Right renal cortex interstitium (tissue), 3 donors: ENCODE measurements around the gene TMEM213. TPM values are rescaled to one million over a fixed set of nuclear protein-coding genes. Genes with fewer than 3 reads are reported as not detected.
A peak's percentile ranks its signal among the peaks of the same experiment; 100 is the strongest.

Experiments
- DNase-seq, 3 donors: peaks; one replicate each; pipeline ENCODE4 v3.0.0-alpha.2; 2013; ENCODE audit warnings: low read depth in 3 of 3, low spot score in 2 of 3
- polyA plus RNA-seq, 3 donors: library from polyadenylated mRNA; unstranded; fragments of 120-200 nt; gene quantifications; one replicate each; pipeline ENCODE4 v1.2.1, GENCODE V29; 2013; ENCODE audit not compliant: insufficient read length in 3 of 3

Gene TMEM213, protein sequence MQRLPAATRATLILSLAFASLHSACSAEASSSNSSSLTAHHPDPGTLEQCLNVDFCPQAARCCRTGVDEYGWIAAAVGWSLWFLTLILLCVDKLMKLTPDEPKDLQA
- 10 to 100 TPM; 43.9 to 48.0 (median 44.4) TPM for polyA plus RNA-seq

GRCh38 chr7:138797715-138798320, at the start of gene TMEM213, which contains the start of gene ATP6V0A4:
Gene TMEM213, plus strand, starts transcription at chr7:138797994. Its CDS starts 111 bp downstream, at chr7:138798105.
Gene ATP6V0A4, minus strand, starts transcription at chr7:138798196. Its CDS starts 26,949 bp downstream, at chr7:138771247.
- DNase-seq = peak in 1 of 3 donors; percentile 13

GRCh38 chr7:138748666-138749065, 49.1 kb upstream of the TMEM213 start:
- DNase-seq = no peak

DNA sequence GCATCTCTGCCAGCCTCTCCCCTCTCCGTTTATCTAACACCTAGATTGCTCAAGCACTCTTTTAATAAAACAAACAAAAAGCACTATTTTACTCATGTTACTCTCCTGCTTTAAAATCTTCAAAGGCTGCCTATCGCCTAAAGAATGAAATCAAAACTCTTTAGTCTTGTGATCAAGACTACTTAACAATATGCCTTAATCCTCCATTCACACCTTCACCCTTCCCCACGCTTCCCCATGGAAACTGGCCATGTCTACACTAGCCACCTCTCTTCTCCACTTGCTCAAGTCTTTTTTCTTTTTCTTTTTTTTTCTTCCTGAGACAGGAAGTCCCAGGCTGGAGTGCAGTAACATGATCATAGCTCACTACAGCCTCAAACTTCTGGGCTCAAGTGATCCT, 47.8 kb upstream of the TMEM213 start:
- no peak for DNase-seq

- DNase-seq = no peak
Observed at GRCh38 chr7:138750473-138750872, 47.3 kb upstream of the TMEM213 start.

- no peak for DNase-seq
Observed at GRCh38 chr7:138750901-138751464, 46.8 kb upstream of the TMEM213 start.

DNA sequence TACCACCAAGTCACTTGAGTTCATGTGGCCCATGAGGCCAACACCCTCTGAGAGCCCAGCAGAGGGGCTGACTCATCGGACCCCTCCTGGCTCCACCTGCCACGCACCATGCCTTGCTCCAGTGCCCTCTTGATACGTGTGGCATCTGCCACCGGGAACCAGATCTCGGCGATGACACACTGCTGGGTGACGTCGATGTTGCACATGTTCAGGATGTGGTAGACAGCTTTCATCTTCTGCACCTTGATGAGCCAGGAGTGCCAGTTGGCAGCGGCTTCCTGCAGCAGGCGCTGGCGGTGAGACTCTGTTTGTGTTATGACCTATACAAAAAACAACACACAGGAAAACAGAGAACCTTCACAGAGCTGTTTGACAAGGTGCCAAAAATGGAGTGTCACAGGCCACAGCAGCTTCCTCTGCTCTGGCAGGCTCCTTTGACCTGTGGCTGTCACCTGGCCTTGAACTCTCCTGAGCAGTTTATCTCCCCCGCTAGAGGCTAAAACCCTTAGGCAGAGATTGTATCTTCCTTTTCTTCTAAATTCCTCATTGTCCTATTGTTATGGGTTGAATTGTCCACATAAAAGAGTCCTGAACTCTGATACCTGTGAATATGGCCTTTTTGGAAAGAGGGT, 45.2 kb upstream of the TMEM213 start:
- DNase-seq = no peak

- no peak for DNase-seq
Observed at GRCh38 chr7:138753150-138753518, 44.7 kb upstream of the TMEM213 start.

DNA sequence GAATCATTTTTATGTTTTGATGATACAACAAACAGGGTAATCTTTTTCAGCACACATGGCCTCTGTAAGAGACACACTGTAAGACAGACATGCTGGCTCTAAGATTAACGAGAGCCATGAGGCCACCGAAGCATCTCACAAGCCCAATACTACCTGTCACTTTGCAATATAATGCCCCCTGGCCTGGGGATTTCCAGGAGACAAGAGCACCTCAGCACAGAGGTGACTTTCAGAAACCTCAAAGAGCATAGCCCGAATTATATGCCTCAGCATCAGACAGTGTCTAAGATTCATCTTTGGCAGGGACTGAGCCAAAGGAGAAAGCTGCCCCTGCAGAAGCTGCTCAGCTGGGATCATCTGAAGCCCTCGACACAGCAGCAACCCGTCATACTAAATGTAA, 44.2 kb upstream of the TMEM213 start:
- DNase-seq = no peak

DNA sequence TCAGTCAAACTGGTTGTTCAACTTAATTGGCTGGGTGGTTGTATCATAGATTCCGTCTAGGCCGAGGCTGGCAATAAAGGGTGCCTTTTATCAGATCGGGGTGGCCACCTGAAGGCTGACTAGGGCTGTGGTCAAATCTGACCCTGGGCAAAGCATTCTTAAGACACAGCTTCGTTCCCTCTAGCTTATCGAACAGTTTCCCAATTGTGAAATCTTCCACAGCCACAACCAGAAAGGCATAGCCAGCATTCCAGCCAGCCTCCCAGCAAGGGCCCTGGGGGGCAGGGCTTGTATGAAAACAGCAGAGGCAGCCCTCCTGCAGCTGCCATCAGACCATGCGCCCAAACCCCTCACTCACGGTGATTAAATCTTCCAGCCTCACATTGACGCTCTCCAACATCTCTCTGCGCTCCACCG, 42.5 kb upstream of the TMEM213 start:
- no peak for DNase-seq

- no peak for DNase-seq
Observed at GRCh38 chr7:138755842-138756590, 41.8 kb upstream of the TMEM213 start.

- no peak for DNase-seq
Observed at GRCh38 chr7:138756591-138757242, 41.1 kb upstream of the TMEM213 start.

- DNase-seq = no peak
Observed at GRCh38 chr7:138768241-138768640, 29.6 kb upstream of the TMEM213 start.

GRCh38 chr7:138770904-138771303, 26.9 kb upstream of the TMEM213 start:
- DNase-seq = no peak

DNA sequence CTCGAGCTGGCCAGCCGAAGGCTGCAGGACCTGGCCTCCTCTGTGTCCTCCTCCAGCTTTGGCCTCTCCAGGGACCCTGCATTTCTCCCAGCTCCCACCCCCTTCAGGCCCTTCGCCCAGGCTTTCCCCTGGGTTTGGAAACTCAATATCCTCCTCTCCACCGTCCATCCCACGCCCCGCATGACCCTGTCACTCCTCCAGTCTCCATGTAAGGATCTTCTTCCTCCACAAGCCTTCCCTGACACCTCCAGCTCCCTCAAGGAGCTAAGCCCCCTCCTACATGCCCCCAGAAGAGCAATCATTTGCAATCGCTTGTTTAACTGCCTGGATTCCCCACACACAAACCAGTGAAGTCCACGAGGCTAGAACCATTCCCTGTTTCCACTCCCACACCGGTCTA, 24.6 kb upstream of the TMEM213 start:
- no peak for DNase-seq

DNA sequence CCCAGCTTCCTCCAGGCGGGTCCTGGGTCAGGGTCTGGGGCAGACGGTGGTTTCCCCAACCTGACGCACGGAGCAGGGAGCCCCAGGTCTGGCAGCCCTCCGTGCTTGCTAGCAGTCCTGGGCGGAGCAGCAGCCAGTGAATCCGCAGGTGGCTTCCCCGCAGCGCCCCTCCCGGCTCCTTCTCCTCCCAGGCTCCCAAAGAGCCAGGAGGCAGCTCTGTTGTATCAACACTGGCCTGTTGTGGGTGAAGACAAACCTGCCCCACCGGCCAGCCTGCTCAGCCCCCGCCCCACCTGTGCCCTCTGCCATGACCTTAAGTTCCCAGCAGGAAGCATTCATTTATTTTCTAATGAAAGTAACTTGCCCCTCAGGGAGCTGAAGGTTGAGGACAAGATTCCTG, 24.0 kb upstream of the TMEM213 start:
- no peak for DNase-seq

- DNase-seq = no peak
Observed at GRCh38 chr7:138776166-138776833, 21.5 kb upstream of the TMEM213 start.

- DNase-seq = no peak
Observed at GRCh38 chr7:138781004-138781403, 16.8 kb upstream of the TMEM213 start.

DNA sequence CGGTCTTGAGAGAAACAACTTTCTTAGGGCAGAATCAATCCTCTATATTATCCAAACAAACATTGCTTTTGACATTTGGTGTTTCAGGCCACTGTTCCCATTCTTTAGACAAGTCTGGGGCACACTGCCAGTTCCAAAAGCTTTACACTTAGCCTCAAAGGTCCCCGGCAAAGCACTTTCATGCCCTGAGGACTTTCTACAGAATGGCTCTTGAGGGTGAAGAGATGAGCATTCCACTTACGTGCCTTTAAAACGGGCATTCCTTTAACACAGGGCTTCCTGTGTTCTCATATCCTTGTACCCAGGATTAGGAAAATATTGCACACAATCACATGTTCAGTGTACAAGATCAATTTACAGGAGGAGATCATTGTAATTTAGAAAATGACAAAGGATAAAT, 13.1 kb upstream of the TMEM213 start:
- DNase-seq = no peak

- no peak for DNase-seq
Observed at GRCh38 chr7:138785587-138786437, 12.0 kb upstream of the TMEM213 start.
